Measurements from ENCODE around the gene ZBTB8OS.

DNA sequence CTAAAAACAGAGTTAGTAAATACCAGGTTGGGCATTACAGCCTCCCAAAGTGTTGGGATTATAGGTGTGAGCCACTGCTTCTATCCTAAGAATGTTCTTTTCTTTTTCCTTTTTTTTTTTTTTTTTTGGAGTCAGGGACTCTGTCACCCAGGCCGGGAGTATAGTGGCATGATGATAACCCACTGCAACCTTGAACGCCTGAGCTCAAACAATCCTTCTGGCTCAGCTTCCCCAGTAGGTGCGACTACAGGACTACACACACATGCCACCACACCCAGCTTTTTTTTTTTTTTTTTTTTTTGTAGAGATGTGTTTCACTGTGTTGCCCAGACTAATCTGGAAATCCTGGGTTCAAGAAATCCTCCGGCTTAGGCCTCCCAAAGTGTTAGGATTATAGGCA is 5.9 kb downstream of the ZBTB8OS start:
- TF ChIP-seq, protein P1, sequence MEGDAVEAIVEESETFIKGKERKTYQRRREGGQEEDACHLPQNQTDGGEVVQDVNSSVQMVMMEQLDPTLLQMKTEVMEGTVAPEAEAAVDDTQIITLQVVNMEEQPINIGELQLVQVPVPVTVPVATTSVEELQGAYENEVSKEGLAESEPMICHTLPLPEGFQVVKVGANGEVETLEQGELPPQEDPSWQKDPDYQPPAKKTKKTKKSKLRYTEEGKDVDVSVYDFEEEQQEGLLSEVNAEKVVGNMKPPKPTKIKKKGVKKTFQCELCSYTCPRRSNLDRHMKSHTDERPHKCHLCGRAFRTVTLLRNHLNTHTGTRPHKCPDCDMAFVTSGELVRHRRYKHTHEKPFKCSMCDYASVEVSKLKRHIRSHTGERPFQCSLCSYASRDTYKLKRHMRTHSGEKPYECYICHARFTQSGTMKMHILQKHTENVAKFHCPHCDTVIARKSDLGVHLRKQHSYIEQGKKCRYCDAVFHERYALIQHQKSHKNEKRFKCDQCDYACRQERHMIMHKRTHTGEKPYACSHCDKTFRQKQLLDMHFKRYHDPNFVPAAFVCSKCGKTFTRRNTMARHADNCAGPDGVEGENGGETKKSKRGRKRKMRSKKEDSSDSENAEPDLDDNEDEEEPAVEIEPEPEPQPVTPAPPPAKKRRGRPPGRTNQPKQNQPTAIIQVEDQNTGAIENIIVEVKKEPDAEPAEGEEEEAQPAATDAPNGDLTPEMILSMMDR (IDR thresholded peaks at IDR 0.05): no peak
- no peak for TF ChIP-seq POLR2A (IDR thresholded peaks at IDR 0.05)
